Measurements from ENCODE around the gene RAB15. TPM values are rescaled to one million over a fixed set of nuclear protein-coding genes. Genes with fewer than 3 reads are reported as not detected.
A peak's percentile ranks its signal among the peaks of the same experiment; 100 is the strongest.

RAB15 gene
- total RNA-seq, 6 donors from 2014 or later = 16.8 to 39.8 (median 22.8) TPM

GRCh38 chr14:64992328-64992885 is 20.3 kb upstream of the RAB15 start:
- TF ChIP-seq EP300 (IDR thresholded peaks at IDR 0.05) = no peak
- TF ChIP-seq POLR2A (IDR thresholded peaks at IDR 0.05) = no peak
- no peak for TF ChIP-seq POLR2AphosphoS5 (IDR thresholded peaks at IDR 0.05)
- no peak for TF ChIP-seq CTCF (IDR thresholded peaks at IDR 0.05)
- no peaks in the 10 kb centered on the region for H3K27me3 ChIP-seq
- H3K4me3 ChIP-seq = no peak overlapping the region
- DNase-seq = peak in 1 of 2 donors; percentile 54
- H3K36me3 ChIP-seq = no peaks in the 10 kb centered on the region
- 53 to 60% methylated on average over 5 of the region's 5 CpGs for WGBS, 2 donors
- no peaks in the 10 kb centered on the region for H3K9me3 ChIP-seq
- H3K4me1 ChIP-seq = peaks cover 11 to 30% (median 24%) of the 10 kb centered on the region in 4 donors
- H3K27ac ChIP-seq = peak overlapping the region in 3 of 4 donors; percentile 63 to 73 (median 68)
- ATAC-seq (ENCODE audit: low FRiP score in 2 of 2) = no peak

- Histone ChIP-seq H3K27ac (no peak overlapping the region), H3K4me1 (peaks cover 16 to 36% (median 31%) of the 10 kb centered on the region in 4 donors), H3K9me3 (no peaks in the 10 kb centered on the region), H3K4me3 (no peak overlapping the region), H3K36me3 (no peaks in the 10 kb centered on the region), H3K27me3 (no peaks in the 10 kb centered on the region)
- DNase-seq (no peak), ATAC-seq (ENCODE audit: low FRiP score in 2 of 2) (no peak)
- WGBS, 2 donors = 96 to 97% methylated on average over 4 of the region's 4 CpGs
- TF ChIP-seq EP300 (IDR thresholded peaks at IDR 0.05) (no peak), POLR2A (IDR thresholded peaks at IDR 0.05) (no peak), CTCF (IDR thresholded peaks at IDR 0.05) (no peak), POLR2AphosphoS5 (IDR thresholded peaks at IDR 0.05) (no peak)
Measured at GRCh38 chr14:64990939-64991338, 18.8 kb upstream of the RAB15 start.

- TF ChIP-seq POLR2AphosphoS5 (IDR thresholded peaks at IDR 0.05) = no peak
- WGBS, 2 donors = 43 to 63% methylated on average over 3 of the region's 3 CpGs
- ATAC-seq (ENCODE audit: low FRiP score in 2 of 2) (no peak), DNase-seq (no peak)
- H3K36me3 ChIP-seq = no peaks in the 10 kb centered on the region
- H3K27me3 ChIP-seq = no peaks in the 10 kb centered on the region
- peaks cover 16 to 36% (median 31%) of the 10 kb centered on the region in 4 donors for H3K4me1 ChIP-seq
- H3K27ac ChIP-seq = no peak overlapping the region
- no peak overlapping the region for H3K4me3 ChIP-seq
- H3K9me3 ChIP-seq = no peaks in the 10 kb centered on the region
Measured at GRCh38 chr14:64990296-64990695, 18.2 kb upstream of the RAB15 start.

GRCh38 chr14:64987438-64987767 is 15.3 kb upstream of the RAB15 start:
- Histone ChIP-seq H3K4me3 (peak overlapping the region; percentile 63 to 90 (median 72)), H3K4me1 (peaks cover 16 to 28% (median 23%) of the 10 kb centered on the region in 4 donors), H3K27me3 (no peaks in the 10 kb centered on the region), H3K27ac (peak overlapping the region; percentile 75 to 92 (median 84)), H3K36me3 (no peaks in the 10 kb centered on the region), H3K9me3 (no peaks in the 10 kb centered on the region)
- TF ChIP-seq POLR2AphosphoS5 (IDR thresholded peaks at IDR 0.05) (no peak), CTCF (IDR thresholded peaks at IDR 0.05) (no peak), EP300 (IDR thresholded peaks at IDR 0.05) (no peak), POLR2A (IDR thresholded peaks at IDR 0.05) (no peak)
- DNase-seq (no peak), ATAC-seq (ENCODE audit: low FRiP score in 2 of 2) (no peak)
- WGBS, 2 donors = 2% methylated on average over 6 to 8 of the region's 8 CpGs

- H3K27ac ChIP-seq = peak within 1 kb of the TSS; percentile 75 to 92 (median 84)
- no peaks in the 10 kb centered on the region for H3K27me3 ChIP-seq
- 0 to 1% methylated on average over 31 to 65 of the region's 65 CpGs for WGBS, 2 donors
- peaks cover 16 to 28% (median 20%) of the 10 kb centered on the region in 4 donors for H3K4me1 ChIP-seq
- no peaks in the 10 kb centered on the region for H3K9me3 ChIP-seq
- no peaks in the 10 kb centered on the region for H3K36me3 ChIP-seq
- ATAC-seq (ENCODE audit: low FRiP score in 2 of 2) (peak; percentile 99), DNase-seq (peak; percentile 98)
- H3K4me3 ChIP-seq = peak within 1 kb of the TSS; percentile 63 to 90 (median 72)
- TF ChIP-seq POLR2A (IDR thresholded peaks at IDR 0.05) (peak in 3 of 4 donors; percentile 33 to 70 (median 42)), POLR2AphosphoS5 (IDR thresholded peaks at IDR 0.05) (peak; percentile 66 to 79), EP300 (IDR thresholded peaks at IDR 0.05) (peak in 1 of 4 donors; percentile 59), CTCF (IDR thresholded peaks at IDR 0.05) (peak; percentile 65 to 82 (median 80))
Measured at GRCh38 chr14:64986648-64987437, 14.7 kb upstream of the RAB15 start, which contains the start of gene FNTB. Gene FNTB (plus strand): TSS chr14:64986895. CDS start chr14:64986954, 59 bp downstream.
